ENCODE measurements around the gene ADAM22. TPM values are rescaled to one million over a fixed set of nuclear protein-coding genes. Genes with fewer than 3 reads are reported as not detected.

Gene ADAM22
- total RNA-seq, 1 experiment from 2014 or later, result 3.0 TPM

GRCh38 chr7:87960239-87960638 lies 26.2 kb downstream of the ADAM22 start:
- no peak for DNase-seq (ENCODE audit: low read depth)

GRCh38 chr7:87961754-87962153 lies 27.7 kb downstream of the ADAM22 start:
- DNase-seq (ENCODE audit: low read depth), result no peak

GRCh38 chr7:87966271-87966670 lies 32.2 kb downstream of the ADAM22 start:
- no peak for DNase-seq (ENCODE audit: low read depth)

GRCh38 chr7:87968021-87968420 lies 34.0 kb downstream of the ADAM22 start:
- DNase-seq (ENCODE audit: low read depth), result no peak

- no peak for DNase-seq (ENCODE audit: low read depth)
Measured at GRCh38 chr7:87982116-87982515, 48.1 kb downstream of the ADAM22 start.

GRCh38 chr7:87984088-87984487 lies 50.0 kb downstream of the ADAM22 start:
- DNase-seq (ENCODE audit: low read depth), result no peak

- DNase-seq (ENCODE audit: low read depth), result no peak
Measured at GRCh38 chr7:87993269-87993668, 59.2 kb downstream of the ADAM22 start.

- DNase-seq (ENCODE audit: low read depth), result no peak
Measured at GRCh38 chr7:87999261-87999660, 65.2 kb downstream of the ADAM22 start.

- peak; percentile 12 for DNase-seq (ENCODE audit: low read depth)
Measured at GRCh38 chr7:88001744-88002530, 67.9 kb downstream of the ADAM22 start.

- DNase-seq (ENCODE audit: low read depth), result no peak
Measured at GRCh38 chr7:88002617-88003016, 68.6 kb downstream of the ADAM22 start.

- DNase-seq (ENCODE audit: low read depth), result no peak
Measured at GRCh38 chr7:88003581-88003980, 69.5 kb downstream of the ADAM22 start.

- DNase-seq (ENCODE audit: low read depth), result no peak
Measured at GRCh38 chr7:88005191-88005590, 71.1 kb downstream of the ADAM22 start.

GRCh38 chr7:88009651-88010050 lies 75.6 kb downstream of the ADAM22 start:
- DNase-seq (ENCODE audit: low read depth), result no peak

- DNase-seq (ENCODE audit: low read depth), result no peak
Measured at GRCh38 chr7:88012086-88012485, 78.0 kb downstream of the ADAM22 start.

GRCh38 chr7:88013981-88014380 lies 79.9 kb downstream of the ADAM22 start:
- DNase-seq (ENCODE audit: low read depth), result no peak

- DNase-seq (ENCODE audit: low read depth), result no peak
Measured at GRCh38 chr7:88014581-88014980, 80.5 kb downstream of the ADAM22 start.

GRCh38 chr7:88015309-88015708 lies 81.3 kb downstream of the ADAM22 start:
- no peak for DNase-seq (ENCODE audit: low read depth)

- DNase-seq (ENCODE audit: low read depth), result no peak
Measured at GRCh38 chr7:88018501-88018900, 84.5 kb downstream of the ADAM22 start.

- peak; percentile 5 for DNase-seq (ENCODE audit: low read depth)
Measured at GRCh38 chr7:88020953-88021665, 87.1 kb downstream of the ADAM22 start.

- DNase-seq (ENCODE audit: low read depth), result no peak
Measured at GRCh38 chr7:88027724-88028123, 93.7 kb downstream of the ADAM22 start.

- no peak for DNase-seq (ENCODE audit: low read depth)
Measured at GRCh38 chr7:88034083-88034695, 100.1 kb downstream of the ADAM22 start.

GRCh38 chr7:88037050-88037449 lies 103.0 kb downstream of the ADAM22 start:
- no peak for DNase-seq (ENCODE audit: low read depth)

- DNase-seq (ENCODE audit: low read depth), result peak; percentile 63
Measured at GRCh38 chr7:88040694-88041093, 106.6 kb downstream of the ADAM22 start.

All from Daoy (cell line).